MM.1S (cell line): ENCODE data around the gene MYOZ3.

Source experiments
- DNase-seq: peaks from one replicate; pipeline ENCODE4 v3.0.0-alpha.2; 2015
- H2AFZ ChIP-seq: fragments of 300-600 bp; sonication (generic); 2 replicates; pipeline ENCODE4 v1.6.0; 2016; ENCODE audit warnings: antibody characterized with exemption, low read length
- H3F3A ChIP-seq: fragments of 300-600 bp; sonication (generic); 2 replicates; pipeline ENCODE4 v1.6.1; 2016; ENCODE audit warnings: mild to moderate bottlenecking, antibody characterized with exemption, low read length, moderate library complexity, mixed read lengths; ENCODE audit not compliant: insufficient read depth
- H3K27ac ChIP-seq: fragments of 300-600 bp; sonication (generic); 2 replicates; pipeline ENCODE4 v1.5.1; 2016; ENCODE audit warnings: mild to moderate bottlenecking, low read length
- H3K27me3 ChIP-seq: fragments of 300-600 bp; sonication (generic); replicated peaks from 2 replicates; pipeline ENCODE4 v1.6.0; 2016; ENCODE audit warnings: low read length; ENCODE audit not compliant: insufficient read depth
- H3K36me3 ChIP-seq: fragments of 300-600 bp; sonication (generic); replicated peaks from 2 replicates; pipeline ENCODE4 v1.6.1; 2016; ENCODE audit warnings: mild to moderate bottlenecking, low read length, mixed read lengths; ENCODE audit not compliant: insufficient read depth
- H3K4me1 ChIP-seq: fragments of 300-600 bp; sonication (generic); 2 replicates; pipeline ENCODE4 v1.6.1; 2016; ENCODE audit warnings: low read length, mixed read lengths
- H3K4me2 ChIP-seq: fragments of 300-600 bp; sonication (generic); 2 replicates; pipeline ENCODE4 v1.6.0; 2016; ENCODE audit warnings: low read depth, low read length
- H3K4me3 ChIP-seq: fragments of 300-600 bp; sonication (generic); 2 replicates; pipeline ENCODE4 v1.5.1; 2016; ENCODE audit warnings: low read length, mixed read lengths
- H3K79me2 ChIP-seq: fragments of 300-600 bp; sonication (generic); 2 replicates; pipeline ENCODE4 v1.6.1; 2016; ENCODE audit warnings: mixed run types, low read length, mixed read lengths
- H3K9ac ChIP-seq: fragments of 300-600 bp; sonication (generic); 2 replicates; pipeline ENCODE4 v1.6.1; 2016; ENCODE audit warnings: low read length, mixed read lengths
- H3K9me2 ChIP-seq: fragments of 300-600 bp; sonication (generic); replicated peaks from 2 replicates; pipeline ENCODE4 v1.6.1; 2016; ENCODE audit warnings: mild to moderate bottlenecking, low read length, mixed read lengths; ENCODE audit not compliant: insufficient read depth
- H3K9me3 ChIP-seq: fragments of 300-600 bp; sonication (generic); replicated peaks from 2 replicates; pipeline ENCODE4 v1.6.1; 2016; ENCODE audit warnings: mild to moderate bottlenecking, low read length, mixed read lengths; ENCODE audit not compliant: insufficient read depth
- H4K20me1 ChIP-seq: fragments of 300-600 bp; sonication (generic); 2 replicates; pipeline ENCODE4 v1.6.1; 2016; ENCODE audit warnings: mild to moderate bottlenecking, low read length, moderate library complexity, mixed read lengths; ENCODE audit not compliant: insufficient read depth
- EZH2 ChIP-seq: fragments of 300-600 bp; sonication (generic); optimal IDR thresholded peaks from 2 replicates; pipeline ENCODE3; 2017; ENCODE audit warnings: low read depth, mild to moderate bottlenecking, antibody characterized with exemption, low read length, mixed read lengths
- EZH2phosphoT487 ChIP-seq: fragments of 300-600 bp; sonication (generic); IDR thresholded peaks from 2 replicates; pipeline ENCODE4 v1.6.1; 2018; ENCODE audit warnings: antibody characterized with exemption, low read length
- TF ChIP-seq, protein P1 (sequence below): fragments of 300-600 bp; sonication (generic); IDR thresholded peaks from 2 replicates; pipeline ENCODE4 v1.5.1; 2016; ENCODE audit warnings: antibody characterized with exemption, low read length, mixed read lengths

Gene MYOZ3

DNA sequence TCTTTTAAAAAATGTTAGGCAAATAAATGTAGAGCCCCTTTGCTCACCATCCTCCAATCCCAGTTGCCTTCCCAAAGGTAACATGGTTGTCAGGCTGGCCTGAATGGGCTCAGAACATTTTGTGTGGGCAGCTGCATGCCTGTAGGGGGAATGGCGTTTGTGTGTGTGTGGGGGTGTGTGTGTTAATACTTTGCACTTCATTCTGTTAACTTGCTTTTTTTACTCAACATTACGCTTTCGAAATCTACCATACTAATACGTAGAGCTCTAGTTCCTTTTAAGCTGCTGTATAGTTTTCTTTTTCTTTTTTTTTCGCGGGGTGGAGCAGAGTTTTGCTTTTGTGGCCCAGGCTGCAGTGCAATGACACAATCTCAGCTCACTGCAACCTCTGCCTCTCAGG is 14.0 kb downstream of the MYOZ3 start:
- Histone ChIP-seq H3K9me2 (no peaks in the 10 kb centered on the region), H4K20me1 (no peaks in the 10 kb centered on the region), H3K4me2 (no peak overlapping the region), H3K27ac (no peak overlapping the region), H3K27me3 (peaks cover 10% of the 10 kb centered on the region; the same call in 1 of the 2 replicates), H3K79me2 (no peaks in the 10 kb centered on the region), H3K4me3 (no peak overlapping the region), H3K36me3 (no peaks in the 10 kb centered on the region), H3K9me3 (no peaks in the 10 kb centered on the region), H3F3A (no peaks in the 10 kb centered on the region), H3K9ac (no peak overlapping the region), H2AFZ (no peak overlapping the region), H3K4me1 (no peaks in the 10 kb centered on the region)
- no peak for TF ChIP-seq EZH2phosphoT487
- TF ChIP-seq, protein P1, sequence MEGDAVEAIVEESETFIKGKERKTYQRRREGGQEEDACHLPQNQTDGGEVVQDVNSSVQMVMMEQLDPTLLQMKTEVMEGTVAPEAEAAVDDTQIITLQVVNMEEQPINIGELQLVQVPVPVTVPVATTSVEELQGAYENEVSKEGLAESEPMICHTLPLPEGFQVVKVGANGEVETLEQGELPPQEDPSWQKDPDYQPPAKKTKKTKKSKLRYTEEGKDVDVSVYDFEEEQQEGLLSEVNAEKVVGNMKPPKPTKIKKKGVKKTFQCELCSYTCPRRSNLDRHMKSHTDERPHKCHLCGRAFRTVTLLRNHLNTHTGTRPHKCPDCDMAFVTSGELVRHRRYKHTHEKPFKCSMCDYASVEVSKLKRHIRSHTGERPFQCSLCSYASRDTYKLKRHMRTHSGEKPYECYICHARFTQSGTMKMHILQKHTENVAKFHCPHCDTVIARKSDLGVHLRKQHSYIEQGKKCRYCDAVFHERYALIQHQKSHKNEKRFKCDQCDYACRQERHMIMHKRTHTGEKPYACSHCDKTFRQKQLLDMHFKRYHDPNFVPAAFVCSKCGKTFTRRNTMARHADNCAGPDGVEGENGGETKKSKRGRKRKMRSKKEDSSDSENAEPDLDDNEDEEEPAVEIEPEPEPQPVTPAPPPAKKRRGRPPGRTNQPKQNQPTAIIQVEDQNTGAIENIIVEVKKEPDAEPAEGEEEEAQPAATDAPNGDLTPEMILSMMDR = no peak
- TF ChIP-seq EZH2 = no peak
- DNase-seq = no peak

DNA sequence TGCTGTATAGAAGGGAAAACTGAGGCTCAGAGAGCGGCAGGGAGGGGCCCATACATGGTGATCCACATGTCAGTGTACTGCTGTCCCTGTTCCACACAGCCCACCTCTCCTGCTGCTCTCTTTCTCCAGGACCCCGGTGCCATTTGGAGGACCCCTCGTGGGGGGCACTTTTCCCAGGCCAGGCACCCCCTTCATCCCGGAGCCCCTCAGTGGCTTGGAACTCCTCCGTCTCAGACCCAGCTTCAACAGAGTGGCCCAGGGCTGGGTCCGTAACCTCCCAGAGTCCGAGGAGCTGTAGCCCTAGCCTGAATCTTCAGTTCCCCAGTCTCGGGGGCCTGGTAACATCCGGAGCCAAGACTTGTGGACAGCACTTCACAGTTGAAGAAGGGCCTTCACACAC is 15.5 kb downstream of the MYOZ3 start:
- Histone ChIP-seq H3K4me1 (no peaks in the 10 kb centered on the region), H2AFZ (no peak overlapping the region), H3K9me2 (no peaks in the 10 kb centered on the region), H3K9ac (no peak overlapping the region), H4K20me1 (no peaks in the 10 kb centered on the region), H3K4me2 (no peak overlapping the region), H3K79me2 (no peaks in the 10 kb centered on the region), H3K27me3 (no peaks in the 10 kb centered on the region), H3K4me3 (no peak overlapping the region), H3K27ac (no peak overlapping the region), H3K36me3 (no peaks in the 10 kb centered on the region), H3K9me3 (no peaks in the 10 kb centered on the region), H3F3A (no peaks in the 10 kb centered on the region)
- DNase-seq = no peak
- TF ChIP-seq EZH2phosphoT487 = no peak
- TF ChIP-seq EZH2 = no peak
- TF ChIP-seq, protein P1 = no peak

DNA sequence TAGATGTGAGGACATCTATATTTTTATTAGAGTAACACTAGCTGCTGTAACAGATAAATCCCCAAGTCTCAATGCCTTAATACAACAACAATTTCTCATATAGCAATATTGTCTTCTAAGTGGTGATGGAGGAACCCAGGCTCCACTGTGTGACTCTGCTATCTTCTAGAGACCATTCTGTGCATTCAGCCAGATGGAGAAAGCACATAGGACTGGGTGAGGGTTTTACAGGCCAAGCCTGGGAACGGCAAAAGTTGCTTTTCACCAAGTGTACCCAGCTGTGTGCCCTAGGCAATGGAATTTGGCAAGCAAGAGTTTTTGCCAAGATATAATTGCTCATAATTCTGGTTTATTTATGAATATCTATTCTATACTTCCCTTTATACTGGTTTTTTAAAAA is 28.1 kb downstream of the MYOZ3 start:
- Histone ChIP-seq H3K4me1 (no peaks in the 10 kb centered on the region), H3K9ac (no peak overlapping the region), H3K4me3 (no peak overlapping the region), H3F3A (no peaks in the 10 kb centered on the region), H3K79me2 (no peaks in the 10 kb centered on the region), H3K4me2 (no peak overlapping the region), H3K27me3 (no peaks in the 10 kb centered on the region), H2AFZ (no peak overlapping the region), H3K9me3 (no peaks in the 10 kb centered on the region), H4K20me1 (no peaks in the 10 kb centered on the region), H3K27ac (no peak overlapping the region), H3K36me3 (peaks cover 11% of the 10 kb centered on the region), H3K9me2 (no peaks in the 10 kb centered on the region)
- TF ChIP-seq, protein P1 = no peak
- no peak for TF ChIP-seq EZH2phosphoT487
- no peak for DNase-seq

DNA sequence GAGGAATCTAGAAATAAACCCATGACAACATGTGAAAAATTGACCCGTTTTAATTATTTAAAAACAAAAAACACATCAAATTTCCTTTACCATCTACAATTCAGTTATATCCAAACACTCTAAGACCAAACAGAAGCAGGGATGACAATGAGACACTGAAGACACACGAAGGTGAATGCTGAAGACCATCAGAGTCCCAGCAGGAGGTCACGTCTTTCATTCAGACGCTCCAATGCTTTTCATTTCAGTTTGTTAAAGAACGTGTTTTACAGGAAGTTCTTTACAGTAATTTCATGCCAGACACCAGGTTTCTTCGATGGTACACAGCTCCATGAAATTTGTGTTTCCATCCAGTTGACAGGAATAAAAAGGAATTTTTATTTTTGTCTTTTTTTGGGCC is 29.7 kb downstream of the MYOZ3 start:
- TF ChIP-seq EZH2 (no peak), EZH2phosphoT487 (no peak)
- TF ChIP-seq, protein P1 = no peak
- DNase-seq = no peak
- no peaks in the 10 kb centered on the region for H4K20me1 ChIP-seq
- H3K27me3 ChIP-seq = no peaks in the 10 kb centered on the region
- H3K9me2 ChIP-seq = no peaks in the 10 kb centered on the region
- no peaks in the 10 kb centered on the region for H3K79me2 ChIP-seq
- peaks cover 11% of the 10 kb centered on the region for H3K36me3 ChIP-seq
- H3K9me3 ChIP-seq = no peaks in the 10 kb centered on the region
- no peak overlapping the region for H3K4me2 ChIP-seq
- H3K9ac ChIP-seq = no peak overlapping the region
- H3K4me3 ChIP-seq = no peak overlapping the region
- no peak overlapping the region for H3K27ac ChIP-seq
- no peak overlapping the region for H2AFZ ChIP-seq
- no peaks in the 10 kb centered on the region for H3F3A ChIP-seq
- H3K4me1 ChIP-seq = no peaks in the 10 kb centered on the region
